ENCODE measurements around the gene USP21.

USP21 gene

GRCh38 chr1:161196521-161197451 lies 37.5 kb downstream of the USP21 start:
- DNase-seq, result no peak

- DNase-seq, result no peak
These were observed 38.4 kb downstream of the USP21 start for GRCh38 chr1:161197560-161198193.

- no peak for DNase-seq
These were observed 39.0 kb downstream of the USP21 start for GRCh38 chr1:161198194-161198896.

GRCh38 chr1:161198897-161199431 lies 39.7 kb downstream of the USP21 start, which contains the start of gene ADAMTS4:
TSS of gene ADAMTS4 (minus strand) at chr1:161199054. CDS start at chr1:161198627, 427 bp downstream.
- no peak for DNase-seq

GRCh38 chr1:161199506-161200139 lies 40.3 kb downstream of the USP21 start:
- no peak for DNase-seq

- DNase-seq, result no peak
These were observed 41.2 kb downstream of the USP21 start for GRCh38 chr1:161200421-161200991.

GRCh38 chr1:161200992-161201835 lies 41.9 kb downstream of the USP21 start:
- DNase-seq, result no peak

GRCh38 chr1:161201836-161202712 lies 42.8 kb downstream of the USP21 start, which contains the start of gene NDUFS2:
TSS of gene NDUFS2 (plus strand) at chr1:161202367. CDS start at chr1:161202386, 19 bp downstream.
- peak; percentile 94 for DNase-seq

GRCh38 chr1:161206411-161207140 lies 47.3 kb downstream of the USP21 start:
- no peak for DNase-seq

- no peak for DNase-seq
These were observed 47.9 kb downstream of the USP21 start for GRCh38 chr1:161207173-161207572.

- DNase-seq, result peak; percentile 71
These were observed 50.6 kb downstream of the USP21 start for GRCh38 chr1:161209790-161210409.

- DNase-seq, result no peak
These were observed 55.1 kb downstream of the USP21 start for GRCh38 chr1:161214369-161214768.

- DNase-seq, result no peak
These were observed 55.8 kb downstream of the USP21 start, which contains the start of gene FCER1G for GRCh38 chr1:161215076-161215475. TSS of gene FCER1G (plus strand) at chr1:161215295. CDS start at chr1:161215322, 27 bp downstream.

All from NK-92 treated with Interleukin-12 subunit alpha and Interleukin-12 subunit beta, amount 100 ng/mL, for 24 hours (cell line).